Mesenchymal stem cell (in vitro differentiated cells and primary cell): ENCODE data around the gene NCEH1.

ENCODE experiments used
- DNase-seq: peaks from one replicate; pipeline ENCODE4 v3.0.0-alpha.2; 2013
- H2AFZ ChIP-seq: one replicate; pipeline ENCODE4 v1.6.1; 2013; ENCODE audit warnings: low read depth, mild to moderate bottlenecking, control low read depth, inconsistent platforms, low read length, moderate library complexity
- H2AK5ac ChIP-seq: 2 replicates; pipeline ENCODE4 v1.6.1; 2013; ENCODE audit warnings: low read length, moderate library complexity, mild to moderate bottlenecking, inconsistent platforms; ENCODE audit not compliant: severe bottlenecking
- H2BK120ac ChIP-seq: one replicate; pipeline ENCODE4 v1.6.1; 2013; ENCODE audit warnings: low read depth, mild to moderate bottlenecking, inconsistent platforms, low read length, moderate library complexity
- H2BK12ac ChIP-seq, 2 experiments: one replicate each; pipeline ENCODE4 v1.6.1; 2013; ENCODE audit warnings: inconsistent platforms in 2 of 2, low read length in 2 of 2, mild to moderate bottlenecking in 2 of 2, moderate library complexity in 2 of 2, control low read depth in 1 of 2
- H2BK15ac ChIP-seq: one replicate; pipeline ENCODE4 v1.6.1; 2013; ENCODE audit warnings: mild to moderate bottlenecking, low read depth, inconsistent platforms; ENCODE audit not compliant: poor library complexity, severe bottlenecking
- H2BK5ac ChIP-seq: 2 replicates; pipeline ENCODE4 v1.6.1; 2013; ENCODE audit warnings: low read depth, mild to moderate bottlenecking, low read length, control low read depth, inconsistent platforms; ENCODE audit not compliant: poor library complexity, severe bottlenecking
- H3K14ac ChIP-seq, 2 experiments: one replicate each; pipeline ENCODE4 v1.6.1; 2013; ENCODE audit warnings: inconsistent platforms in 2 of 2, low read length in 2 of 2, control low read depth in 1 of 2, mild to moderate bottlenecking in 1 of 2, moderate library complexity in 1 of 2
- H3K18ac ChIP-seq, 2 experiments: one replicate each; pipeline ENCODE4 v1.6.1; 2013; ENCODE audit warnings: inconsistent platforms in 2 of 2, low read length in 2 of 2, control low read depth in 1 of 2, low read depth in 1 of 2, mild to moderate bottlenecking in 1 of 2
- H3K23ac ChIP-seq, 2 experiments: one replicate each; pipeline ENCODE4 v1.6.1; 2013; ENCODE audit warnings: inconsistent platforms in 2 of 2, low read length in 2 of 2, mild to moderate bottlenecking in 2 of 2, moderate library complexity in 2 of 2, control low read depth in 1 of 2
- H3K27ac ChIP-seq: 2 replicates; pipeline ENCODE4 v1.5.1; 2013; ENCODE audit warnings: mild to moderate bottlenecking, moderate library complexity, low read length, control low read depth, inconsistent platforms; ENCODE audit not compliant: poor library complexity, severe bottlenecking
- H3K27me3 ChIP-seq, 2 experiments: 2 replicates each; pipeline versions ENCODE4 v1.6.1 to v1.7.0; 2013; ENCODE audit warnings: low read length in 2 of 2, mild to moderate bottlenecking in 2 of 2, moderate library complexity in 2 of 2, control low read depth in 1 of 2, inconsistent platforms in 1 of 2; ENCODE audit not compliant: control insufficient read depth in 1 of 2, insufficient read depth in 1 of 2
- H3K36me3 ChIP-seq, 2 experiments: 2 replicates each; pipeline versions ENCODE4 v1.6.1 to v1.7.0; 2013; ENCODE audit warnings: low read length in 2 of 2, control low read depth in 1 of 2, inconsistent platforms in 1 of 2, low read depth in 1 of 2, mild to moderate bottlenecking in 1 of 2; ENCODE audit not compliant: insufficient read depth in 2 of 2, control insufficient read depth in 1 of 2
- H3K4ac ChIP-seq, 2 experiments: one replicate each; pipeline ENCODE4 v1.6.1; 2013; ENCODE audit warnings: inconsistent platforms in 2 of 2, low read length in 2 of 2, mild to moderate bottlenecking in 2 of 2, moderate library complexity in 2 of 2, control low read depth in 1 of 2, low read depth in 1 of 2
- H3K4me1 ChIP-seq: 2 replicates; pipeline ENCODE4 v1.6.1; 2013; ENCODE audit warnings: low read depth, low read length, control low read depth; ENCODE audit not compliant: control insufficient read depth, insufficient read depth
- H3K4me2 ChIP-seq: 2 replicates; pipeline ENCODE4 v1.6.1; 2013; ENCODE audit warnings: low read length, mild to moderate bottlenecking, inconsistent platforms; ENCODE audit not compliant: poor library complexity, severe bottlenecking
- H3K4me3 ChIP-seq, 2 experiments: 2 replicates each; pipeline versions ENCODE4 v1.5.1 to v1.7.0; 2013; ENCODE audit warnings: low read length in 2 of 2, mild to moderate bottlenecking in 2 of 2, control low read depth in 1 of 2, low read depth in 1 of 2; ENCODE audit not compliant: insufficient read depth in 1 of 2
- H3K79me1 ChIP-seq: replicated peaks from 2 replicates; pipeline ENCODE4 v1.6.1; 2013; ENCODE audit warnings: mild to moderate bottlenecking, control low read depth, low read length, inconsistent platforms; ENCODE audit not compliant: poor library complexity, severe bottlenecking
- H3K9ac ChIP-seq: 2 replicates; pipeline ENCODE4 v1.7.0; 2013; ENCODE audit warnings: mild to moderate bottlenecking, low read length, moderate library complexity
- H3K9me3 ChIP-seq: 2 replicates; pipeline ENCODE4 v1.7.0; 2013; ENCODE audit warnings: mild to moderate bottlenecking, low read length; ENCODE audit not compliant: control insufficient read depth
- H4K8ac ChIP-seq: one replicate; pipeline ENCODE4 v1.6.1; 2013; ENCODE audit warnings: inconsistent platforms, mild to moderate bottlenecking, low read length, moderate library complexity
- H4K91ac ChIP-seq: one replicate; pipeline ENCODE4 v1.6.1; 2013; ENCODE audit warnings: mild to moderate bottlenecking, low read length, inconsistent platforms
- WGBS: methylation state at CpG from one replicate; pipeline ENCODE4 v1.1.7; 2013; ENCODE audit warnings: mixed read lengths; 5-methylcytosine and 5-hydroxymethylcytosine counted together

Gene NCEH1

DNA sequence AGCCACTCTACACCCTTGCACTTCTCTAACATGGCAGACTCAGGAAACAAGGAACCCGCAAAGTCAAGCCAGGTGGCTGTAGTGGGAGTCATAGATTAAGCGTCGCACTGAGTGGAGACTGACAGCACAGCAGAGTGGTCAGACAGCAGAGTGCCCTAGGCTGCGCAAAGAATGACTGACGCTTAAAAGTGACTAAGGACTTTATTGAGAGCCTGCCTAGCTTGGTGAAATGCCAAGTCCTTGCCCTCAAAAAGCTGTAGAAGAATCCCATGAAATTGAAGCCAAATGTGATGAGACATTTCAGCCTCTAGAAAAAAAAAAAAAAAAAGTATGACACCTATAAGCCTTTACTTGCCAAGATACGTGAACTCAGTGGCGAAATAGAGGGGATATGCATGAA is 30.2 kb downstream of the NCEH1 start:
- H3K27ac ChIP-seq: no peak overlapping the region
- H3K23ac ChIP-seq: no peak overlapping the region
- no peak for DNase-seq
- H3K79me1 ChIP-seq: peaks cover 31% of the 10 kb centered on the region
- no peak overlapping the region for H2BK15ac ChIP-seq
- no peak overlapping the region for H4K91ac ChIP-seq
- no peak overlapping the region for H2AFZ ChIP-seq
- no peak overlapping the region for H3K4me2 ChIP-seq
- H3K4me1 ChIP-seq: peaks cover 5% of the 10 kb centered on the region
- no peak overlapping the region for H3K9ac ChIP-seq
- H2AK5ac ChIP-seq: no peak overlapping the region
- no peak overlapping the region for H2BK12ac ChIP-seq
- no peak overlapping the region for H3K14ac ChIP-seq
- H2BK5ac ChIP-seq: no peak overlapping the region
- H3K27me3 ChIP-seq: no peaks in the 10 kb centered on the region
- 93% methylated on average over 7 of the region's 7 CpGs for WGBS
- no peak overlapping the region for H3K4ac ChIP-seq
- H3K4me3 ChIP-seq: no peak overlapping the region
- H3K9me3 ChIP-seq: no peaks in the 10 kb centered on the region
- no peak overlapping the region for H3K18ac ChIP-seq
- H2BK120ac ChIP-seq: no peak overlapping the region
- no peak overlapping the region for H4K8ac ChIP-seq
- H3K36me3 ChIP-seq: no peaks in the 10 kb centered on the region

DNA sequence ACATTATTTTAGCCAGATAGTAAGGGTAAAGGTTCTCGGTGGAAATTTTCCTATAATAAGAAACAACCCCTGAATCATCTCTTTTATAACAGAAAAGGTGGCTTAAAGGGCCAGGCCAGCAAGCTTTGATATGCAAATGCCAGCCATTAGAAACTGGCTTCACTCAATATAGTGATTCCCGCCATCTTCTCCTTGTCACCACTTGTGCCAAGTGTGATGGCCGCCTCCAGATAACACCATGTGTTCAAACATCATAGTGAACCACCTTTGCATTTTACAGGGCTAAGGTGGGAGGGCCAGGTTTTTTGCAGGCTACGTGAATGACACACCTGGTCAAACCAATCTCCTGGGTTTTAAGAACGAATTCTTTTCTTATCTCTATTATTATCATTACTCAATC is 31.3 kb downstream of the NCEH1 start:
- Histone ChIP-seq H3K27ac (no peak overlapping the region), H3K9me3 (no peaks in the 10 kb centered on the region), H3K23ac (no peak overlapping the region), H3K27me3 (no peaks in the 10 kb centered on the region), H2AK5ac (no peak overlapping the region), H3K4me3 (no peak overlapping the region), H2BK12ac (no peak overlapping the region), H3K36me3 (no peaks in the 10 kb centered on the region), H3K4me1 (peaks cover 5% of the 10 kb centered on the region), H3K9ac (no peak overlapping the region), H4K8ac (no peak overlapping the region), H3K14ac (no peak overlapping the region), H3K18ac (no peak overlapping the region), H3K4ac (no peak overlapping the region), H2AFZ (no peak overlapping the region), H2BK120ac (no peak overlapping the region), H4K91ac (no peak overlapping the region), H3K4me2 (no peak overlapping the region), H2BK5ac (no peak overlapping the region), H2BK15ac (no peak overlapping the region), H3K79me1 (peaks cover 26% of the 10 kb centered on the region)
- no peak for DNase-seq
- WGBS: 97% methylated on average over 5 of the region's 5 CpGs

GRCh38 chr3:172678068-172678467 is 32.8 kb downstream of the NCEH1 start:
- peak overlapping the region in 1 of 2 experiments; percentile 70 for H2BK12ac ChIP-seq
- H2AK5ac ChIP-seq: no peak overlapping the region
- no peak overlapping the region for H4K91ac ChIP-seq
- peaks cover 5% of the 10 kb centered on the region for H3K4me1 ChIP-seq
- H3K4me2 ChIP-seq: no peak overlapping the region
- peak overlapping the region; percentile 22 for H3K27ac ChIP-seq
- H4K8ac ChIP-seq: no peak overlapping the region
- no peaks in the 10 kb centered on the region for H3K27me3 ChIP-seq
- peak overlapping the region in 1 of 2 experiments; percentile 78 for H3K18ac ChIP-seq
- H2BK120ac ChIP-seq: no peak overlapping the region
- 25% methylated on average over 1 of the region's 1 CpG for WGBS
- peak; percentile 44 for DNase-seq
- H3K23ac ChIP-seq: no peak overlapping the region
- H3K9ac ChIP-seq: no peak overlapping the region
- H3K36me3 ChIP-seq: no peaks in the 10 kb centered on the region
- peaks cover 23% of the 10 kb centered on the region for H3K79me1 ChIP-seq
- H3K9me3 ChIP-seq: no peaks in the 10 kb centered on the region
- no peak overlapping the region for H2AFZ ChIP-seq
- no peak overlapping the region for H3K4me3 ChIP-seq
- no peak overlapping the region for H2BK15ac ChIP-seq
- H3K14ac ChIP-seq: peak overlapping the region in 1 of 2 experiments; percentile 57
- no peak overlapping the region for H2BK5ac ChIP-seq
- peak overlapping the region in 1 of 2 experiments; percentile 79 for H3K4ac ChIP-seq

GRCh38 chr3:172676196-172676922 is 34.5 kb downstream of the NCEH1 start:
- H3K9me3 ChIP-seq: no peaks in the 10 kb centered on the region
- peak overlapping the region; percentile 86 to 94 for H2BK12ac ChIP-seq
- H4K8ac ChIP-seq: peak overlapping the region; percentile 83
- peak overlapping the region; percentile 19 for H3K4me2 ChIP-seq
- H3K4ac ChIP-seq: peak overlapping the region; percentile 51 to 84
- H2BK5ac ChIP-seq: no peak overlapping the region
- peak overlapping the region in 1 of 2 experiments; percentile 60 for H3K14ac ChIP-seq
- peak overlapping the region; percentile 62 for H2BK120ac ChIP-seq
- H3K23ac ChIP-seq: no peak overlapping the region
- H4K91ac ChIP-seq: no peak overlapping the region
- H3K9ac ChIP-seq: peak overlapping the region; percentile 56
- peaks cover 22% of the 10 kb centered on the region for H3K79me1 ChIP-seq
- DNase-seq: peak; percentile 10
- no peak overlapping the region for H3K4me3 ChIP-seq
- WGBS: 71% methylated on average over 21 of the region's 21 CpGs
- peak overlapping the region; percentile 38 for H2BK15ac ChIP-seq
- peak overlapping the region; percentile 75 for H3K27ac ChIP-seq
- peak overlapping the region; percentile 97 for H2AK5ac ChIP-seq
- peak overlapping the region; percentile 56 to 82 for H3K18ac ChIP-seq
- peaks cover 9% of the 10 kb centered on the region for H3K4me1 ChIP-seq
- no peaks in the 10 kb centered on the region for H3K36me3 ChIP-seq
- H3K27me3 ChIP-seq: no peaks in the 10 kb centered on the region
- peak overlapping the region; percentile 23 for H2AFZ ChIP-seq
